NCI-H446 (cell line): ENCODE measurements around the gene SLC35A4.
"Not testable (repeated sequence)": the region's sequence is repeated elsewhere in the genome, so short reads cannot be mapped to it uniquely, and the experiment has no call there.

Source experiments
- DNase-seq, 2 experiments: peaks; one replicate each; lab custom pipeline; 2025; lab: John Stamatoyannopoulos, UW

The SLC35A4 gene

GRCh38 chr5:140588311-140589070, 23.9 kb downstream of the SLC35A4 start:
- no peak for DNase-seq

DNA sequence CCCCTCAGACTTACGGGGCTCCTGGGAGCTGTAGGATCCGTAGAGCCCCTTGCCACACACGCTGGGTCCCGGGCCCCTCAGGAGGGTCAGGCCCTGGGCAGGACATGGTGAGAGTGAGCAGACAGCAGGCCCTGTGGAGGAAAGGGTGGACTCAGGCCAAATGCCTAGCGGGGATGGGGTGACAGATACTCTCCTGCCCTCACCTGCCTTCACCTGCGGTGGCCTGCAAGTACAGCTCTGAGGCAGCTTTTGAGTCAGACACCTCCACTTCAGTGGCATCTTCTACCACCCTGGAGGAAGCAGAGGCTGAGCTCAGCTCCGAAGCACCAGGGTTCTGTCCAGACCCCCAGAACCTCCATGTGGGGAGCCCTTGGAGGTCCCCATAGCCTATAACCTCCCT, 26.2 kb downstream of the SLC35A4 start:
- DNase-seq = no peak

DNA sequence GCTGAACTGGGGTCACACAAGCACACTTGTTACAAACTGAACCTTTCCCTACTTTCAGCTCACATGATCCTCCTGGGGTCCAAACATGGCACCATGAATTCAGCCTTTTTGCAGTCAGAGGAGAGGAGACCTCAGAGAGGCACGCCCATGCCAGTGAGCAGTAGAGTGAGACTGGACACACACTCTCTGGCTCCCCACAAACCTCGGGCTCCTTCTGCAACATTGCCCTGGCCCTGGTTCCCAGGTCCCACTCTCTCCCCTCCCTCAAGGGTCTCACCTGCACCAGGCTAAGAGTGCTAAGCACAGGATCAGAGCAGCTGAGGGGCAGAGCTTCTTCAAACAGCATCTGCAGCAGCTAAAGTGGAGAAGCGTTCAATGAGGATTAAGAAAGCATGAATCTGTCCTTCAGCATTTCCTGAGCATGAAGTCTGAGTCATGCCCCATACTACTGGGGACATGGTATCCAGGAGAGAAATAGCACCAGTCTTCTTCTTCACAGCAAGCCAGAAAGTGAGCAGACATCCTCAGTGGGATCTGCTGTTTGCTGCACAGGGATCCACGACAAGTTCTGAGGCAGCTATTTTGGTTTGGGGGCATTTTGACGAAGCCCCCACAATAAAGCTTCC, 27.2 kb downstream of the SLC35A4 start:
- DNase-seq = no peak

- not testable (repeated sequence) for DNase-seq
Observed at GRCh38 chr5:140593070-140593469, 28.4 kb downstream of the SLC35A4 start.

DNA sequence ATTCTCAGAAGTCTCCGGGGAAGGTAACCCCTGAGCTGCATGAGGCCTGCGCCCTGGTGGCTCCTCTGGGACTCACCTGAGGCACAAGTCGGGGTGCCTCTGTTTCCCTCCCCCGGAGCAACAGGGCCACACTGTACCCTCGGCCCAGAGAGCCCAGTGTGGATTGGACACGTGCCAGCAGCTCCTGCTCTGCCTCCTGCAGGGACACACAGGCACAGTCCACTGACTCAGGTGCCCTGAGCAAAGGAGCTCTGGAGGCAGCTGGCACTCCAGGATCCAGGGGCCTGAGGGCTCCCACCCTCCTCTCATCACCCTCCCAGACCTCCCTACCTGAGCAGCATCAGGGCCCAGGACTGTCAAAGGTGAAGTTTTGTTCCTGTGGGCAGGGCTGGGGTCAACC, 29.5 kb downstream of the SLC35A4 start:
- DNase-seq = no peak

GRCh38 chr5:140595538-140596300, 31.1 kb downstream of the SLC35A4 start:
- no peak for DNase-seq

GRCh38 chr5:140596321-140596741, 31.7 kb downstream of the SLC35A4 start:
- DNase-seq = no peak

DNA sequence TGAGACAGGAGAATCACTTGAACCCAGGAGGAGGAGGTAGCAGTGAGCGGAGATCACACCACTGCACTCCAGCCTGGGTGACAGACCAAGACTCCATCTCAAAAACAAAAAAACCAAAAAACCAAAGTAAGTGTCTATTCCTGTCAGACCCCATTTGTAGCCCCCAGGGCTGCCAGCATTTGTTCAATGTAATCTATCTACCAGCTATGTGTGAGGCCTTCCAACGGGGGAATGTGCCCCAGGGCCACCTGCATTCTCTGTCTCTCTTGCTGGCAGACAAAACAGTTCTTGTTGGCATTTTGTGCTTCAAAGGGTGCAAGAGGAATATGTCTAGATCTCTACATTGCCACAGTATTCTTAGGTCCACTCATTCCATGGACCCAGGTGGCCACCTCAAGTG, 34.2 kb downstream of the SLC35A4 start:
- no peak for DNase-seq

DNA sequence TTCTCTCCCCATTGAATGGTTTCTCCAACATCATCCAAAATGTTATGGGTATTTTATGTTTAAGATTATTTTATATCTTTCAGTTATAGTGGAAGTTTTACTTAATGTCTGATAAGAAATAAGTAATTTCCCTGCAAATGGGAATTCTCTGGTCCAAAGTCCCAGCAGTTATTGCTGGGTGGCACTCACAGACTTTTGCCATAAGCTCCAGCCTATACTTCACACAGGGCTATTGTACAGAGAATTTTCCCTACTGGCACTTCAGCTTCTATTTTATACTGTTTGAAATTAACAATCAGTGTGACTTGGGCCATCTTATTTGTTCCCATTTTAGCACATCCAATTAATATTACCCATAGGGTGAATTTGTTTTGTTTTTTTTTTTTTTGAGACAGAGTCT, 35.5 kb downstream of the SLC35A4 start:
- DNase-seq = no peak

DNA sequence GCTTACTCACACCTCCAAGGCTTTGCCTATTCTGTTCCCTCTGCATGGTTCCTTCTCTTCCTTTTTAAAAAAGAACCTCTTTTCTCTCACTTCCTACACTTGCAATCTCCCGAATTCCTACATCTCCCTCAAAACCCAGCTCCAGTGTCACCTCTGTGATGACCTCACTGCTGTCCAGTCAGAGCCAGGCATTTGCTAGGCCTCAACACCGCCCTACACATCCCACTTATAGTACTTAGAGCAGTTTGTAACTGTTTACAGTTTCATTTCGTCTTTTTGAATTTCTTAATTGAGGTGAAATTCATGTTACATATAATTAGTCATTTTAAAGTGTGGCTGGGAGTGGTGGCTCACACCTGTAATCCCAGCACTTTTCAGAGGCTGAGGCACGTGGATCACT, 37.5 kb downstream of the SLC35A4 start:
- no peak for DNase-seq

- not testable (repeated sequence) for DNase-seq
Observed at GRCh38 chr5:140603446-140603698, 38.7 kb downstream of the SLC35A4 start.

- no peak for DNase-seq
Observed at GRCh38 chr5:140603734-140604133, 39.1 kb downstream of the SLC35A4 start.

DNA sequence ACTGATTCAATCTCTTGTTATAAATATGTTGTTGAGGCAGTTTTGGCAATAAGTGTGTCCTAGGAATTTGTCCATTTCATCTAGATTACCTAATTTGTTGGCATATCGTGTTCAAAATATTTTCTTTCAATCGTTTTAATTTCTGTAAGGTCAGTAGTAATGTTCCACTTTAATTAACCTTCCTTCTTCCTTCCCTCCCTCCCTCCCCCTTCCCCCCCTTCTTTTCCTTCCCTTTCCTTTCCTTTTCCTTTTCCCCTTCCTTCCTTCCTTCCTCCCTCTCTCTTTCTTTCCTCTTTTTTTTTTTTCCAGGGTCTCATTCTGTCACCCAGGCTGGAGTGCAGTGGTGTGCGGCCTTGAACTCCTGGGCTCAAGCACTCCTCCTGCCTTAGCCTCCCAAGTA, 41.3 kb downstream of the SLC35A4 start:
- DNase-seq = no peak

- DNase-seq = no peak
Observed at GRCh38 chr5:140607031-140607430, 42.4 kb downstream of the SLC35A4 start.

DNA sequence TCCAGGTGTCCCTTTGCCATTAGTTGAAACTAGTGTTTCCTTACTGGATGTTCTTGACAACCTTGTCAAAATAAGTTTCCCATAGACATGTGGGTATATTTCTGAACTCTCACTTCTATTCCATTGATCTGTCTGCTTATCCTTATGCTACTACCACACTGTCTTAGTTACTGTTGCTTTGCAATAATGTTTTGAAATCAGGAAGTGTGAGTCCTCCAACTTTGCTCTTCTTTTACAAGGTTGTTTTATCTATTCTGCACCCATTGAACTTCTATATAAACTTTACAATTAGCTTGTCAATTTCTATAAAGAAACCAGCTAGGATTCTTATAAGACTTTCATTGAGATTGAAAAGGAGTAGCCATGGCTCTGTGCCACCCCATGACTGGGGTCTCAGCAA, 44.1 kb downstream of the SLC35A4 start:
- no peak for DNase-seq

- no peak for DNase-seq
Observed at GRCh38 chr5:140609126-140609525, 44.5 kb downstream of the SLC35A4 start.

- DNase-seq = no peak
Observed at GRCh38 chr5:140611020-140611521, 46.4 kb downstream of the SLC35A4 start.
